Embryonic facial prominence (tissue), 1 donor: ENCODE results near the gene FGF14.

Experiments used
- DNase-seq: peaks from one replicate; pipeline ENCODE4 v3.0.0-alpha.2; 2016; ENCODE audit errors: extremely low spot score

Gene FGF14

DNA sequence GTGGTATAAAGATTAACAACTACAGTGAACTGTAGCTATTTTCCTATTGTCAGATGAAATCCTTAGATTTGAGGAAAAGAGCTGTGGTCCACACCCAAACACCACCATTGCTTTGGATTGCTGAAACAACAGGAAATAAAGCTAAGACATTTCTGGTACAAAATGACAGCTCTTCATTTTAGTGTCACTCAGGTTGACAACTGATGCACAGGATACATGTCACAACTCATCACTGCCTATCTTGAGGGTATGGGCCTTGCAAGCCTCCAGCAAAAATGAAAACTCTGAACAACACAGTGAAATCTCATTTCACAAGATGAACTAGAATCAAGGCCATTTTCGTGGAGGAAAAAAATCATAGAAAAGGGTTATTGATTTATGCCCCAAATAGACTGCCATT lies 609.7 kb downstream of the FGF14 start:
- no peak for DNase-seq

- DNase-seq, result no peak
Observed at GRCh38 chr13:101785858-101786257, 616.0 kb downstream of the FGF14 start.

- DNase-seq, result no peak
Observed at GRCh38 chr13:101784313-101784712, 617.5 kb downstream of the FGF14 start.

DNA sequence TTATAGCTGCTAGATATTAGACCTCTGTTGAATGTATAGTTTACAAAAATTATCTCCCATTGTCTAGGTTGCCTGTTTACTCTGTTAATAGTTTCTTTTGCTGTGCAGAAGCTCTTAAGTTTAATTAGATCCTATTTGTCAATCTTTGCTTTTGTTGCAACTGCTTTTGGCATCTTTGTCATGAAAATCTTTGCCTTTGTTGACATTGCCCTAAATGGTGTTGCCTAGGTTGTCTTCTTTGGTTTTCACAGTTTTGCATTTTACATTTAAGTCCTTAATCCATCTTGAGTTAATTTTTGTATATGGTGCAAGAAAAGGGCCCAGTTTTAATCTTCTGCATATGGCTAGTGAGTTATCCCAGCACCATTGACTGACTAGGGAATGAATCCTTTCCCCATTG lies 618.3 kb downstream of the FGF14 start:
- DNase-seq, result no peak

DNA sequence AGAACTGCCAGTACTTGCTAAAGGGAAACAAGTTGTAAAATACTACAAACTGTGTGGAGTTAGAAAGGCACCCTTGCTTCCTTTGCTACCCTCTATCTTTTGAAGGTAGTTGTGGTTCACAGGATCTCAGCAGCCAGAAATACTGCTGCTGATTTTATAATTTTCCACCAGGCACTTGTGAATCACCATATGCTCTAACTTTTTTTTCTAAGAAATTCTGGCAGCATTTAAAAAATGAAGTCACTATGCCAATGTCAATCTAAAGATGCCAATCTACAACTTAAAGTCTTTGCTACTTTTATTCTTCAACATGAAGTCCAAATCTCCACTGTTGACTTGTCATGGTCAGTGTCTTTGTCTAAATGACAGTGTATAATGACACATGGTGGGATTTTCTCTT lies 621.6 kb downstream of the FGF14 start:
- DNase-seq, result no peak

DNA sequence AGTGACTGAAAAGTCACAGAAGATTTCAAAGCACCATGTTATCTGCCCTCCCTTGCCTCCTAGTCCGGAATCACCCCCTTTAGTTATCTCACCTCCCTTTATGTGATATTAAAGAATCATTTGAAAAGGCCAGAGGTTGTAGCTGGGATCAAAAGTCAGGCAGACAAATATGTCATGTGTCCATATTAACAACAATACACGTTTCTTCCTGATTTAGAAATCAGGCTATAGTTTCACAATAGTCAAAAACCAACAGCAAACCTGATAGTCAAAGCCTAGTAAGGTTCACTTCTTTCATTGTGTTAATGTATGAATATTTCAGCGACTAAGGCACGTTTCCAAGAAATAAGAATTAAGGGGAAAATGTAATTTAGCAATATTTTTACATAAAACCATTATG lies 622.7 kb downstream of the FGF14 start:
- no peak for DNase-seq

GRCh38 chr13:101775267-101775666 lies 626.6 kb downstream of the FGF14 start:
- no peak for DNase-seq

GRCh38 chr13:101774393-101774792 lies 627.5 kb downstream of the FGF14 start:
- DNase-seq, result no peak

GRCh38 chr13:101773062-101773461 lies 628.8 kb downstream of the FGF14 start:
- DNase-seq, result no peak

GRCh38 chr13:101767131-101767530 lies 634.7 kb downstream of the FGF14 start:
- no peak for DNase-seq

DNA sequence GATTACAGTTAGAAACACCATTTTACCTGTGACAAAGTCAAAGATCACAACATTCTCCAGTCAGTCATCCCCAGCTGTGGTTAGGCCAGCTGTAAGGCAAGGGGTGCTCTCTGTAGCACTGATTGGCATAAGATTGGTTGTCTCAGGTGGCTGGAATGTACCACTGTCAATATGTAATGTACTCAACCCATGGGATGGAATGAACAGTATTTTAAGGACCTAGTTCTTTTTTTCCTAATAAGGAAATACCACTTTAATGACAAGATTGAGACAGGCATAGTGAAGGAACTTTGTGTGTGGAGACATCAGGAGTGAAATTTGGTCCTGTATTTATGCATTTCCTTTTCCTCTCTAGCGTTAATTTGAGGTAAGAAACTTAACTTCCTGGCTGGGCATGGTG lies 638.7 kb downstream of the FGF14 start:
- no peak for DNase-seq

DNA sequence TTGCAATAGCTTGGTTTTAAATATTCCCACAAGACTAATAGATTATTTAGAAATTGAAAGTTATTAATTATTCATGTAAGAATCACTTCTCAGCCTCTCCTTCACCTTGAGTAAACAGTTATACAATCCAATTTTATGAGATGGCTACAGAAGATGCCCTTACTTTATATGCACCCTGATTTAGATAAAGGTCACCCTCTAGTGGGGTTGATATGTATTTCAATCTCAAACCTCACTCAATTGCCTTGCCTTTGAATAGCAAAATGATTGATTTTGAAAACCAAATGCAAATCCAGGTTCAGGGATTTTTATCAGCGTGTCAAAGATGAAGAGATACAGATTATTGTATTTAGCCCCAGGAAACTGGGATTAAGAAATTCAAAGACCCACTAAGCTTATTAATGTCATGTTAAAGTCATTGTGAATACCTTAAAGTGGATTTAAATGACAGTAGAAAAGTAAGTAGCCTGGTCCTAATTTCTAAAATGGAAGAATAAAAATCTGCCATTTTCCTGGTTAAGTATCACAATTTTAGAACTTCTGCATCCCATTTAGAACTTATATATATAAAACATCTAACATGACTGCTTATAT lies 644.3 kb downstream of the FGF14 start:
- no peak for DNase-seq

DNA sequence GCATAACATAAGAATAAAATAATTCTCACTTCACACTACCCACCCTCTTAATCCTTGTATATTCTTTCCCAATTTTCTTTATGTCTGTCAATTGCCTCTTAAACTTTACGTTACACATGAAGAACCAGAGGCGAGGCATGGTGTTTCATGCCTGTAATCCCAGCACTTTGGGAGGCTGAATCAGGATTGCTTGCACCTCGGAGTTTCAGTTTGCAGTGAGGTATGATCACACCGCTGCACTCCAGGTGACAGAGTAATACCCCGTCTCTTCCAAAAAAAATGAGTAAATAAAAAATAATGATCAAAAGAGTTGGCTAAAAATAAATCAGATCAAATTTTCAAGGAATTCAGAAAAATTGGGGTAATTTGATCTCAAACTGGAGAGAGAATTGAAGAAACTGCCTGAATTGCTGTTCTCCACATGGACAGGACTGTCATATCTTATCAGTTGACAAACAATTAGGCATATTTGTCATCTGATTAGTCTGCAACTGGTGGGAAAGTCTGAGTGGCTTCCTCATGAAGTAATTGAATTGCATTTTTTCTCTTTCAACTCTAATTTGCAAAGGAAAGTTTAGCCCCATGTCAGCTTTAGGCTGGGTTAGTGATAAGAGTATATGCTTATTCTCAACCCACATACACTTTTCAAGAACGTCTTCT lies 646.5 kb downstream of the FGF14 start:
- no peak for DNase-seq

DNA sequence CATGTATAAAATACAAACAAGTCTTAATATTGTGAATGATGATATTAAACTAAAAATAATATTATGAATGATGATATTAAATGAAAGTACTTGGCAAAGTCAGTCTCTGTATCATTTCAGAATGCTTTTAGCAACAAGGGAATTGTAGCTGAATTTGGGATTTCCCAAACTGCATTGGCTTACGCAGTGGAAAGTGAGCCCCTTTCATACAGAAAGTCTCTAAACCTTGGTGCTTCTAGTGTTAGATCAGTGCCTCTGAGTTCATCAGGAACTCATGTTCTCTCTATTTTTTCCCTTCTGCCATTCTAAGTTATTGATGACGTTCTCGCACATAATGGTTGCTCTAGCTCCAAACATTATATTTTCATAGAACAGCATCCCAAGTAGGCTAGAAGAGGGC lies 649.4 kb downstream of the FGF14 start:
- DNase-seq, result no peak

- DNase-seq, result no peak
Observed at GRCh38 chr13:101751488-101751887, 650.4 kb downstream of the FGF14 start.

DNA sequence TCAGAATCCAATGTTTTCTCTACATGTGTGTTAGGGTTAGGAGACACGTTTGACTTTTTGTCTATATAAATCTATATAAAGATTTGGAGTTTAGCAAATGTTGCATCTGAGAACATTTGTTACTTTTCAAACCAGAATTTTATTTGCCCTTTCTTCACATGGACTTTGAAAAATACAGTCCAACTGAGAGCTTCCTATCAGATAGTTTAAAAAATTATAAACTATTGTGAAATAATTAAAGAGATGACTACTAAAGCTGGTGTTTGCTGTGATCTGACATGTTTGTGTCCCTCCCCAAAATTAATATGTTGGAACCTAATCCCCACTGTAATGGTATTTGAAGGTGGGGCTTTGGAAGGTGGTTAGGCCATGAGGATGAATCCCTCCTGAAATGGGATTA lies 652.3 kb downstream of the FGF14 start:
- DNase-seq, result no peak

GRCh38 chr13:101747039-101747438 lies 654.8 kb downstream of the FGF14 start:
- no peak for DNase-seq

- no peak for DNase-seq
Observed at GRCh38 chr13:101746513-101746912, 655.3 kb downstream of the FGF14 start.

DNA sequence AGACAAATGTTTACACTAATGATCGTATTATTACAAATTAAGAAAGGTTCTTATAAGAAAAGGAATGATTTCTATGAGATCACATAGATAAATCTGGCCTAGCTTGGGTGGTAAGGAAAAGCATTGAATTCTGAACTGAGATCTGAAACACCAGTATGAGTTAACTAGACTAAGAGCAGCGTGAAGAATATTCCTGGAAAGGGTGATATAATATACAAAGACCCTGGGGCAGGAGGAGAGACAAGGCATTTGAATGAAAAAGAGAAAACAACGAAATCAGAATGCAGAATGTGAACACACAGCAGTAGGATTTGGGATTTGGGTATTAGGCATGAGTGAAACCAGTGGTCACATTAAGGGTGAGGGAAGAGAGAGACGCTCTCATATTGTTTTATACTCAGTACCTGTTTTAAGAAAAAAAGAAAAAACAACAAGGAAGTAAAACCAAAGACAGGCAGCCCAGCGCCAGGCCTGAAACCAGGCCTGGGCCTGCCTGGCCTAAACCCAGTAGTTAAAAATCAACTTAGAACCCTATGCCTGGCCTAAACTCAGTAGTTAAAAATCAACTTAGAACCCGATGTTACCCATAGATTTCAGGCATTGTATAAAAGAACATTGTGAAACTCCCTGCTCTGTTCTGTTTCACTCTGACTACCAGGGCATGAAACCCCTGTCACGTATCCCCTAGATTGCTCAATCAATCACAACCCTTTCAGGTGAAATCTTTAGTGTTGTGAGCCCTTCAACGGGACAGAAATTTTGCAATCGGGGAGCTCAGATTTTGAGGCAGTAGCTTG lies 662.3 kb downstream of the FGF14 start:
- no peak for DNase-seq

DNA sequence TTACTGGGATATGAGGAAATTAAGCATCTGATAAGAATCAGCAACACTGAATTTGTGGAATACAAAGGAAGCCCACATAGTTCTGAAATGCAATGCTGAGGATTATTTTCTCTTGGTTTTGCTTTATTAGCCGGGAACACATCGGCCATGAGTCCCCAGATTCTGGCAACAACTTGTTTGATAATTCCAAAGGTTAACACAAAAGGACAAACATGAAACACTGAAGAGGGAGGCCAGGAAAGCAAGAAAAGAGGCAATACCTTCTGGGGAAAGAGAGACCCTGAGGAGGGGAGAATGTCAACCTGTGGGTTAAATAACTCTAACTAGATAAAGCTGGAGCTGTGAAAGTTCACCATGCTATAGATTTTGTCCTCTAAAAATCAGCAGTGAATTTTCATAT lies 663.5 kb downstream of the FGF14 start:
- no peak for DNase-seq

- DNase-seq, result no peak
Observed at GRCh38 chr13:101736566-101736965, 665.3 kb downstream of the FGF14 start.

GRCh38 chr13:101730420-101731000 lies 671.3 kb downstream of the FGF14 start:
- no peak for DNase-seq

- no peak for DNase-seq
Observed at GRCh38 chr13:101728615-101729014, 673.2 kb downstream of the FGF14 start.
